Prostate gland (tissue), 2 donors: Measurements from ENCODE around the gene CHRNE.

ENCODE experiments used
- CTCF ChIP-seq, 4 experiments: fragments of 200-600 bp in 2 of 4; fragments of 450-650 bp in 2 of 4; sonication (generic) in 2 of 4; IDR thresholded peaks; 1 replicate in 3 of 4; 2 replicates in 1 of 4; pipeline ENCODE4 v1.5.1; 2016 to 2019; ENCODE audit warnings: antibody characterized with exemption in 4 of 4, mild to moderate bottlenecking in 2 of 4, moderate library complexity in 2 of 4
- POLR2AphosphoS5 ChIP-seq: sonication (generic); formaldehyde crosslinking; IDR thresholded peaks from one replicate; pipeline ENCODE4 v1.6.1; 2017; ENCODE audit warnings: antibody characterized with exemption

- TF ChIP-seq CTCF (IDR thresholded peaks at IDR 0.05) (no peak), POLR2AphosphoS5 (no peak)
Observed at GRCh38 chr17:4900231-4901107, 2.4 kb downstream of the CHRNE start.
